ENCODE measurements around the gene LPCAT1.
"Not testable (repeated sequence)": the region's sequence is repeated elsewhere in the genome, so short reads cannot be mapped to it uniquely, and the experiment has no call there.

LPCAT1 gene, protein sequence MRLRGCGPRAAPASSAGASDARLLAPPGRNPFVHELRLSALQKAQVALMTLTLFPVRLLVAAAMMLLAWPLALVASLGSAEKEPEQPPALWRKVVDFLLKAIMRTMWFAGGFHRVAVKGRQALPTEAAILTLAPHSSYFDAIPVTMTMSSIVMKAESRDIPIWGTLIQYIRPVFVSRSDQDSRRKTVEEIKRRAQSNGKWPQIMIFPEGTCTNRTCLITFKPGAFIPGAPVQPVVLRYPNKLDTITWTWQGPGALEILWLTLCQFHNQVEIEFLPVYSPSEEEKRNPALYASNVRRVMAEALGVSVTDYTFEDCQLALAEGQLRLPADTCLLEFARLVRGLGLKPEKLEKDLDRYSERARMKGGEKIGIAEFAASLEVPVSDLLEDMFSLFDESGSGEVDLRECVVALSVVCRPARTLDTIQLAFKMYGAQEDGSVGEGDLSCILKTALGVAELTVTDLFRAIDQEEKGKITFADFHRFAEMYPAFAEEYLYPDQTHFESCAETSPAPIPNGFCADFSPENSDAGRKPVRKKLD

DNA sequence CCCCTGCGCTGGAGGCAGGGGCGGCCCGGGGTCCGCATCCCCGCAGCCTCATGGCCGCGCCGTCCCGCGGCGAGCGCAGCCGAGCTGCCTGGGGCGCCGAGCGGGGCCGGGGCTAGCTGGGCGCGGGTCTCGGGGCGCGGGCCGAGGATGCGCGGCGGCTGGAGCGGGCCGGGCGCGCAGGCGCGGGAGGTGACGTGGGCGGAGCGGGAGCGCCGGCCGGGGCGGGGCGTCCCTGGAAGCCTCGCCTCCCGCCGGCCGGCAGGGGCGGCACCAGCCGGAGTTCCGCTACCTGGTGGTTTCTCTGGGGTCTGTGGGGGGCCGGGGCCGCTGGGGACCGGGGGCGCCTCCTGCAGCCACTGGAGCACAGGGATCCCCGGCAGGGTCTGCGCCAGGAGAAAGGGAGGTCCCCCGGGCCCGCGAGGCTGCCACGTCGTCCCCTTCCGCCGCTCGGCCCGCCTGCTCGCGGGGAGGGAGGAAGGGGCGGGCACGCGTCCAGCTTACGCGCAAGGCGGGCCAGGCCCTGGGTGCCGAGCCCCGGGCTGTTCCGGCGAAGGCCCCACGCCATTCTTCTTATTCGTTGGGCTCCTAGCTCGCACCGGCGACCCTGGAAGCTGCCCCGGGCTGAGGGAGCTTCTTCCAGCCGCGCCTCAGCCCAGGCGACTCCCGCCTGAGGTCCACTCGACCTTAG is at the start of gene LPCAT1:
Gene LPCAT1, minus strand, starts transcription at position 168 of the 688 bp plus-strand sequence. Its CDS starts 116 bp downstream, at position 52.
- no peaks in the 10 kb centered on the region for H3K9me3 ChIP-seq (ENCODE audit: control insufficient read depth, low read length)
- H3K9ac ChIP-seq (ENCODE audit: low read length), result peak within 1 kb of the TSS; percentile 45
- H3K4me1 ChIP-seq (ENCODE audit: control insufficient read depth, insufficient read depth, low read length), result peaks cover 13% of the 10 kb centered on the region
- no peaks in the 10 kb centered on the region for H3K27me3 ChIP-seq (ENCODE audit: control insufficient read depth, insufficient read depth, low read length)
- no peaks in the 10 kb centered on the region for H3K36me3 ChIP-seq (ENCODE audit: control insufficient read depth, insufficient read depth, low read length)
- H3K4me3 ChIP-seq (ENCODE audit: low read length), result peak within 1 kb of the TSS; percentile 36

DNA sequence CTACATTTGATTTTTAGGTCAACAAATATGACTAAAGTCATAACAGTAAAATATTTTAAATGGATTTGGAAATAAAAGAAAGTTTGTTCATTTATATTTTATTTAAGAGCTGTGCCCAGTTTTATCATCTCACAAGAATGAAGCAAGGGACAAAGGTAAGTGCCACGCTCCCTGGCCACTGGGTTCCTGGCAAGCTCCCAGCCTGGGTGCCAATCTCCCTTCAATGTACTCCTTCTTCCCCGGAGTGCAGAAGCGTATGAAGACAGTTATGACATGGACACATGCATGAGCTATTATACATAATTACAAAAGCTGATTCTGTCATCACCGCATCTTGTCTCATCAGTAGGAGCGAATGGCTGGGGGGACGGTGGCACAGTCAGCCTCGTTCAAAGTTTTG is 48.1 kb upstream of the LPCAT1 start:
- not testable (repeated sequence) for H3K4me3 ChIP-seq (ENCODE audit: low read length); H3K4me1 ChIP-seq (ENCODE audit: control insufficient read depth, insufficient read depth, low read length); H3K9me3 ChIP-seq (ENCODE audit: control insufficient read depth, low read length); H3K27me3 ChIP-seq (ENCODE audit: control insufficient read depth, insufficient read depth, low read length); H3K9ac ChIP-seq (ENCODE audit: low read length); H3K36me3 ChIP-seq (ENCODE audit: control insufficient read depth, insufficient read depth, low read length)

DNA sequence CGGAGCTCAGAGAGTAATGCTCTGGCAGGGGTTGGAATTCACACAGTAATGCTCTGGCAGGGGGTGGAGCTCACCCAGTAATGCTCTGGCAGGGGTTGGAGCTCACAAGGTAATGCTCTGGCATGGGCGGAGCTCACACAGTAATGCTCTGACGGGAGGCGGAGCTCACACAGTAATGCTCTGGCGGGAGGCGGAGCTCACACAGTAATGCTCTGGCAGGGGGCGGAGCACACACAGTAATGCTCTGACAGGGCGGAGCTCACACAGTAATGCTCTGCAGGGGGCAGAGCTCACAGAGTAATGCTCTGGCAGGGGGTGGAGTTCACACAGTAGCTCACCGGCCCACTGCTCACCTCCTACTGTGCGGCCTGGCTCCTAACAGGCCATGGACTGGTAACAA is 47.2 kb upstream of the LPCAT1 start:
- Histone ChIP-seq H3K4me1 (ENCODE audit: control insufficient read depth, insufficient read depth, low read length) (no peaks in the 10 kb centered on the region), H3K9me3 (ENCODE audit: control insufficient read depth, low read length) (no peaks in the 10 kb centered on the region)

DNA sequence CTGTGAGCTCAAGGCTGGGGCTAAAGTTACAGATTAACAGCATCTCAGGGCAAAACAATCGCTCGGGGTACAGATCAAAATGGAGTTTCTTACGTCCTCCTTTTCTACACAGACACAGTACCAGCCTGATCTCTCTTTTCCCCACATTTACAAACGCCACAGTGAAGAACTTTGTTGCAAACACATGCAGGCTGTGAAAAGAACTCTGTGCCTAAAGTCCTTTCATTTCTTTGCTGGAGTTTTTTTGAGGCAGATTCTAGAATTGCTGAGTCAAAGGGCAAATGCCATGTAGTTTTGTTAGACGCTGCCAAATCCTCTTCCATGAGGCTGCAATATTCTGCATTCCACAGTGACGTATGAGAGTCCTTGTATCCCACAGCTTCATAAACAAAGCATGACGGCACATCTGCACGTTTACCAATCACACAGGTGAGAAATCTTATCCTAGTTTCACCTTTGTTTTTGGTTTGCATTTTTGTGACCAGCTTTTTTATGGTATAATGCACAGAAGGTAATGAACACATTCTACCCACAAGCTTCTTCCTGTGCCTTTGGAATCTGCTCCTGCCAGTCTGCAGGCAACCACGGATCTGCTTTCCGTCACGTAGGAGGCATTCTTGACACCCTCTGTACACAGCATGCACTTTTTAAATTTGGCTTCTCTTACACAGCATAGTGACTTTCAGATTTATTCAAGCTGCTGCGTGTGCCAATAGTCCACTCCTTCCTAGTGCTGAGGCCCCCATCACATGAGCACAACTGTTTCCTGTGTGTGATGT is 44.6 kb upstream of the LPCAT1 start:
- Histone ChIP-seq H3K9ac (ENCODE audit: low read length) (no peak overlapping the region), H3K36me3 (ENCODE audit: control insufficient read depth, insufficient read depth, low read length) (no peaks in the 10 kb centered on the region), H3K9me3 (ENCODE audit: control insufficient read depth, low read length) (no peaks in the 10 kb centered on the region), H3K4me1 (ENCODE audit: control insufficient read depth, insufficient read depth, low read length) (no peaks in the 10 kb centered on the region), H3K4me3 (ENCODE audit: low read length) (no peak overlapping the region), H3K27me3 (ENCODE audit: control insufficient read depth, insufficient read depth, low read length) (no peaks in the 10 kb centered on the region)

More for the DNA sequence above, 47.2 kb upstream of the LPCAT1 start:
- H3K9ac ChIP-seq (ENCODE audit: low read length), result no peak overlapping the region
- H3K27me3 ChIP-seq (ENCODE audit: control insufficient read depth, insufficient read depth, low read length), result no peaks in the 10 kb centered on the region
- no peak overlapping the region for H3K4me3 ChIP-seq (ENCODE audit: low read length)
- H3K36me3 ChIP-seq (ENCODE audit: control insufficient read depth, insufficient read depth, low read length), result no peaks in the 10 kb centered on the region

DNA sequence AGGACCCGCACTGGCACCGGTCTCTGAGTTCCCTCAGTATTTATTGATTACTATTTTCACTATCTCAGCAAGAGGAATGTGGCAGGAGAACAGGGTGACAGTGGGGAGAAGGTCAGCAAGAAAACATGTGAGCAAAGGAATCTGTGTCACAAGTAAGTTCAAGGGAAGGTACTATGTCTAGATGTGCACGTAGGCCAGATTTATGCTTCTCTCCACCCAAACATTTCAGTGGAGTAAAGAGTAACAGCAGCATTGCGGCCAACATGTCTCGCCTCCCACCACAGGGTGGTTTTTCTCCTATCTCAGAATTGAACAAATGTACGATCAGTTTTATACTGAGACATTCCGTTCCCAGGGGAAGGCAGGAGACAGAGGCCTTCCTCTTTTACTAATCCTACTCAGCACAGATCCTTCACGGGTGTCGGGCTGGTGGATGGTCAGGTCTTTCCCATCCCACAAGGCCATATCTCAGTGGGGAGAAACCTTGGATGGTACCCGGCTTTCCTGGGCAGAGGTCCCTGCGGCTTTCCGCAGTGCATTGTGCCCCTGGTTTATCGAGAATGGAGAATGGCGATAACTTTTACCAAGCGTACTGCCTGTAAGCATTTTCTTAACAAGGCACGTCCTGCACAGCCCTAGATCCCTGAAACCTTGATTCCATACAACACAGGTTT is 43.9 kb upstream of the LPCAT1 start:
- not testable (repeated sequence) for H3K4me3 ChIP-seq (ENCODE audit: low read length); H3K9me3 ChIP-seq (ENCODE audit: control insufficient read depth, low read length); H3K36me3 ChIP-seq (ENCODE audit: control insufficient read depth, insufficient read depth, low read length); H3K4me1 ChIP-seq (ENCODE audit: control insufficient read depth, insufficient read depth, low read length); H3K9ac ChIP-seq (ENCODE audit: low read length); H3K27me3 ChIP-seq (ENCODE audit: control insufficient read depth, insufficient read depth, low read length)

DNA sequence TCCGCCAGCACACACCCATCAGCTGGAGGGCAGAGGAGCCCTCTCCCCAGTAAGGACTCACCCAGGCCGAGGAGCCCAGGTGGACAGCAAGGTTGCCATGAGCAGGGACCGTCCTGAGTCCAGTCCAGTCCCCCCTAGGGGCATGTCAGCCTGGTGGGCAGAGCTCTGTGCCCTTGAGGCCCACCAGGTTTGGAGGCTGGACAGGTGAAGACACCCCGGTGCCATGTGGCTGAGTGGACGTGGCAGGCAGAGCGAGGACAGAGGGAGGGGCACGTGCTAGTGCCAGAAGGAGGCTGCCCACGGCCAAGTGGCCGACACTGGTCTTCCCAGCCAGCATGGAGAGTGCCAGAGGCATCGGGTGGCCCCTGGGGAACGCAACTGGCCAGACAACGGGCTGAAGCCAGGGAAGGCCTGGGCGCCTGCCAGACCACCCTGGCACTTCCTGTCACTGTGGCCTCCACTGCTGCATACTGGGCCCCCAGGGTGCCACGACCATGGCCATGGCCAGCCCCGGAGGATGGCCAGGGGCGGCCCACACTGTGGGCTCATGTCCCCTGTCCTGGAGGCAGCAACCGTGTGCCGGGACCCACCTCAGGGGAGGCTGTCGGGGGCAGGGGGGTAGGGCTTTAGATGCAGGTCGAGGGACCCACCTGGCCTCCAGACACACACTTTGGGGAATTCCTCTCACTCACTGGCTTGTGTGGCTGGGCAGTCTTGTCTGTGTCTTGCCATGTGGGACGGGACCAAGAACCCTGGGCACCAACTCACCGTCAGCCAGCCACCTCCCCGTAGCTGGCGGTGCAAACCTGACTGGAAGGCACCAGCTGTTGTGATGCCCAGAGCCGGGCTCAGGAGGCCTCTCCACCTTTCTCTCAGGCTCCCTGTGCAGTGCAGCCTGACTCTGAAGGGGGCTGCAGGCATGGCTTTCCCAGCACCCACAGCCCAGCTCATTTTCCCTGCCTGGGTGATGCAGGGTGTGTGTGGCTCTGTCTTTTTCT is 42.3 kb upstream of the LPCAT1 start:
- no peaks in the 10 kb centered on the region for H3K9me3 ChIP-seq (ENCODE audit: control insufficient read depth, low read length)
- H3K27me3 ChIP-seq (ENCODE audit: control insufficient read depth, insufficient read depth, low read length), result no peaks in the 10 kb centered on the region
- no peak overlapping the region for H3K4me3 ChIP-seq (ENCODE audit: low read length)
- H3K4me1 ChIP-seq (ENCODE audit: control insufficient read depth, insufficient read depth, low read length), result no peaks in the 10 kb centered on the region
- H3K36me3 ChIP-seq (ENCODE audit: control insufficient read depth, insufficient read depth, low read length), result no peaks in the 10 kb centered on the region
- H3K9ac ChIP-seq (ENCODE audit: low read length), result no peak overlapping the region

DNA sequence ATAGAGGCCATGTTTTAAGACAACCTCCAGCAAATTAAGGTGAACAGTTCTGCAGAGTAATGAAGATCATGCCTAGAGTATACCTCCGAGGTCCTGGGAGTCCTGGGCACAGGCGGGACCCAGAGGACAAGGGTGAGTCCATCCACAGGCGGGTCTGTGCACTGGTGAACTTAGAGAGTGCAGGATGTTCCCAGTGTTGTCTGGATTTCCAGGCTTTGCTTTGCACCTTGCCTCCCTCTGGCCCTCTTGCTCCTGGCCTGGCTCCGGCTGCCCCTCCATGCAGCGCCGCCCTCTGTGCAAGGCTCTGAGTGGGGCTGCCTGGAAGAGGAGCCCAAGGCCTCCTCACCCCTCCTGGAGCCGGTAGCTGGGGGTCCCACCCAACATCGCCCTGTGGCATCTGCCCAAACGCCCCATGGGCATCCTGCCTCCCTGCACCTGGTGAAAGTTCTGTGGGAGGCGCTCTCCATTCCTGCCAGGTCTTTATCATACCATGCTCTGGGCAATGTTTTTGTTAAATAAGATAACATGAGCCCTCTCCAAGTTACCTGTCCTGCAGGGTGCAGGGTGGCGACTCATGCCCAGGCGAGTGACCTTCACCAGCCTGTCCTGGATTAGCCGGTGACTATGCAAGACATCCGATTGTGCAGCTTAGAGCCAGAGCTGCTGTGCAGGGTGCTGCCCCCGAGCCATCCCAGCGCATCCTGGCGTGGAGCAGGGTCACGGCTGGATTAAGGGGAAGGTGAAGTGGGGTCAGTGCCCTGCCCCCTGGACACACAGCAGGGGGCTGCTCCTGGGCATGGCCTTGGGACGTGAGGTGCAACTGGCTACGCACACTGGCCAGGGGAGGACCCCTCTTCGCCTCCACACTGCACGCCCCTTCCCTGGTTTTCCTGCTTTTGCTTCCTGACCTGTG is 41.3 kb upstream of the LPCAT1 start:
- no peak overlapping the region for H3K9ac ChIP-seq (ENCODE audit: low read length)
- no peaks in the 10 kb centered on the region for H3K27me3 ChIP-seq (ENCODE audit: control insufficient read depth, insufficient read depth, low read length)
- H3K9me3 ChIP-seq (ENCODE audit: control insufficient read depth, low read length), result no peaks in the 10 kb centered on the region
- no peaks in the 10 kb centered on the region for H3K4me1 ChIP-seq (ENCODE audit: control insufficient read depth, insufficient read depth, low read length)
- H3K4me3 ChIP-seq (ENCODE audit: low read length), result no peak overlapping the region
- H3K36me3 ChIP-seq (ENCODE audit: control insufficient read depth, insufficient read depth, low read length), result no peaks in the 10 kb centered on the region

DNA sequence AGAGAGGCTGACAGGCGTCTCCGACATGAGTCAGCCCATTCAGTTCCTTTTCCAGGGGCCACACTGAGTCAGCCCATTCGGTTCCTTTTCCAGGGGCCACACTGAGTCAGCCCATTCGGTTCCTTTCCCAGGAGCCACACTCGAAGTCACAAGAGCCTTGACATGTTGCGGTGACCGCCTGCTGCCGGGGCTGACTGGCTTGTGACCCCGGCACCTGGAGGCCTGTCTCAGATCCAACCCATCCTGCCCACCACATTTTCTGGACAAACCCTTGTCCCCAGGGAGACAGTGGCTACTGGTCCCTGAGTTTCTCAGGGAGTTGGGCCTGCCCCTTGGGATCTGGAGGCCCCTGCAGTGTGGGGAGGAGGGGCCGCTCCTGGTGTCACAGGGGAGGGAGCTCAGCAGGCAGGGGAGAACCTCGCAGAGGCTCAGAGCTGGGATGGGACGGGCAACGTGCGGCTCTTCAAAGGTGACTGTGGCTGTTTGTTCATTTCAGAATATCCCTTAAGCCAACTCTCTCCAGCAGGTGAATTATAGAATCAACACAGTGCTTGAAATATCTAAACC is 40.5 kb upstream of the LPCAT1 start:
- H3K4me3 ChIP-seq (ENCODE audit: low read length), result no peak overlapping the region
- no peaks in the 10 kb centered on the region for H3K36me3 ChIP-seq (ENCODE audit: control insufficient read depth, insufficient read depth, low read length)
- H3K4me1 ChIP-seq (ENCODE audit: control insufficient read depth, insufficient read depth, low read length), result no peaks in the 10 kb centered on the region
- H3K27me3 ChIP-seq (ENCODE audit: control insufficient read depth, insufficient read depth, low read length), result no peaks in the 10 kb centered on the region
- no peaks in the 10 kb centered on the region for H3K9me3 ChIP-seq (ENCODE audit: control insufficient read depth, low read length)
- H3K9ac ChIP-seq (ENCODE audit: low read length), result no peak overlapping the region

DNA sequence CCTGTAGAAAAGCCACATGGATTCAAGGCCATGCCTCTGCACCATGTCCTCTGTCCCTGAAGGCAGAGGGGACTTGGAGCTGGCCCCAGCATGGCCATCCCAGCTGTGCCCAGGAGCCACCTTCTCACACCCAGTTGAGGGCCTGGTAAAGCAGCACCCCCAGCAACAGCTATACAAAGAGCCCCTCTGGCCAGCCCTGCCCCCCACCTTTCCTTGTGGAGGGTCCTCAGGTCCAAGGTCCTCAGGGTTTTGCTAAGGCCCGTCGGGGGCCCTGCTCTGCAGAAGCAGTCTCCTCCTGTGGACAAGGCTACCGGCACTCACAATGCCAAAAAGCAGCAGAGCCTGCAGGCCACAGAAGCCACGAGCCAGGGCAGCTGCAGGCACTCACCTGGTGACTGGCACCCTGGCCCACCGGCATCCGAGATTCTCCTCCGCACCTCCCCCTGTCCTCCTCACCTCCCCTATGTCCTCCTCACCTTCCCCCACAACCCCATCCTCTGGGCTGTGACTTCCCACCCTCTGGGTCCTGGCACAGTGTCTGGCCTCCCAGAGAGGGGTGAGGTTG is 39.9 kb upstream of the LPCAT1 start:
- Histone ChIP-seq H3K36me3 (ENCODE audit: control insufficient read depth, insufficient read depth, low read length) (no peaks in the 10 kb centered on the region), H3K27me3 (ENCODE audit: control insufficient read depth, insufficient read depth, low read length) (no peaks in the 10 kb centered on the region), H3K4me1 (ENCODE audit: control insufficient read depth, insufficient read depth, low read length) (no peaks in the 10 kb centered on the region), H3K4me3 (ENCODE audit: low read length) (no peak overlapping the region), H3K9ac (ENCODE audit: low read length) (no peak overlapping the region), H3K9me3 (ENCODE audit: control insufficient read depth, low read length) (no peaks in the 10 kb centered on the region)

DNA sequence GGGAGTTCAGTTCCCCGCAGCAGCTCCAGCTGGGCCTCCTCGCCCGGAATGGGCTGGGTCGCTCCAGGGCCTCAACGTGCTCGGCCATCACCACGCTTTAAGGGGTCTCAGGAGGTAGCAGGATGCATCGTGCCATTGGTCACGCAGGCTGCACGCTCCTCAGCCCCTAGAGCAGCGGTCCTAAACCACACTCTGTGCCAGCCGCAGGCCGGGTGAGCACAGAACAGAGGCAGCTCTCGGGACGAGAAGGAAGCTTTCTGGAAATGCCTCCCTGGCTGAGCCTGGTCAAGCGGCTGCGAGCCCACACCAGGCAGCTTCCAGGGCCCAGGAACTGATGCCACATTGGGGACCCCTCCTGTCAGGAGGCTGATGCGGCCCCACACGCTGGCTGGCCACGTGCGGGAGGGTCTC is 39.3 kb upstream of the LPCAT1 start:
- H3K9me3 ChIP-seq (ENCODE audit: control insufficient read depth, low read length), result no peaks in the 10 kb centered on the region
- no peak overlapping the region for H3K9ac ChIP-seq (ENCODE audit: low read length)
- H3K4me3 ChIP-seq (ENCODE audit: low read length), result no peak overlapping the region
- H3K4me1 ChIP-seq (ENCODE audit: control insufficient read depth, insufficient read depth, low read length), result no peaks in the 10 kb centered on the region
- no peaks in the 10 kb centered on the region for H3K36me3 ChIP-seq (ENCODE audit: control insufficient read depth, insufficient read depth, low read length)
- no peaks in the 10 kb centered on the region for H3K27me3 ChIP-seq (ENCODE audit: control insufficient read depth, insufficient read depth, low read length)
